Measurements from ENCODE around the gene MAJIN. TPM values are rescaled to one million over a fixed set of nuclear protein-coding genes. Genes with fewer than 3 reads are reported as not detected.
A peak's percentile ranks its signal among the peaks of the same experiment; 100 is the strongest.

The MAJIN gene
- total and polyA plus RNA-seq, 7 donors, result 0.25 TPM; not detected in 6

GRCh38 chr11:64926689-64927088 is 45.2 kb downstream of the MAJIN start:
- H3K4me3 ChIP-seq, result no peak overlapping the region
- no peak overlapping the region for H3K27ac ChIP-seq
- intact Hi-C loops (cut with DNase I), result no loop called here
- peaks cover 0 to 23% (median 22%) of the 10 kb centered on the region in 4 donors for H3K4me1 ChIP-seq
- DNase-seq, result no peak
- H3K9me3 ChIP-seq, result no peaks in the 10 kb centered on the region
- 87 to 93% methylated on average over 22 of the region's 22 CpGs for WGBS, 2 donors
- no peak for TF ChIP-seq POLR2AphosphoS5 (IDR thresholded peaks at IDR 0.05)
- TF ChIP-seq CTCF (IDR thresholded peaks at IDR 0.05), result no peak
- TF ChIP-seq POLR2A (IDR thresholded peaks at IDR 0.05), result no peak
- TF ChIP-seq EP300 (IDR thresholded peaks at IDR 0.05), result no peak
- H3K36me3 ChIP-seq, result peaks cover 13 to 48% (median 41%) of the 10 kb centered on the region in 4 donors
- H3K27me3 ChIP-seq, result no peaks in the 10 kb centered on the region

DNA sequence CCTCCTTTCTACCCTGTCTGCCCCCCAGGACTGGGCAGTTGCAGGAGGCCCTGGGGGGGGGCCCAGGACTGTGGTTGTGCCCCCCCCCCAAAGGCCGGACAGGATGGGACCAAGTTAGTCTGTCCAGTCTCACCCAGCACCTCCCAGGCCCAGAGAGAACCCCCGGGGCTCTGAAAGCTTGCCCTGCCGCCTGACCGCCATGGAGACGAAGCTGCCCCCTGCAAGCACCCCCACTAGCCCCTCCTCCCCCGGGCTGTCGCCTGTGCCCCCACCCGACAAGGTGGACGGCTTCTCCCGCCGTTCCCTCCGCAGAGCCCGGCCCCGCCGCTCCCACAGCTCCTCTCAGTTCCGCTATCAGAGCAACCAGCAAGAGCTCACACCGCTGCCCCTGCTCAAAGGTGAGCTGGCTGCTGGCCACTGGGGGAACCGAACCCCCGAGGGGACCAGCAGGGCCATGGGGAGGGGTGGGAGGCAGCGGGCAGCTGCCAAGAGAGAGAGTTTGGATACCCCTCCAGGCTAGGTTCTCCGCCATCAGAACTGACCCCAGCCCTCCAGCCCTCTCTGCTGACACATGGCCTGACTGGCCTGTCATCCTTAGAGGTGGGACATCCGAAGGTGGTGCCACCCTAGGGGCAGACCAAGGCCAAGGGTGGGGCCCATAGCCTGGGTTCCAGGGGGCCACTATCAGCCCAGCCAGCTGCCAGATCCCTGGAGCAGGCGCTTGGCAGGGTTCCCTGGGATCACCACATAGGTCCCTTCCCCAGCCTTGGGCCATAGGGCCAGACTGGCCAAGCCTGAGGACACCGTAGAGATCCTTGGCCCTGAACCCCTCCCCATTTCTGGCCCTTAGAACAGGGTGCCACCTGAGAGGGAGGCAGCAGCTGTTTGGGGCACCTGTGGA is 46.1 kb downstream of the MAJIN start:
- 66 to 81% methylated on average over 24 of the region's 24 CpGs for WGBS, 2 donors
- TF ChIP-seq EP300 (IDR thresholded peaks at IDR 0.05) (no peak), POLR2A (IDR thresholded peaks at IDR 0.05) (no peak), CTCF (IDR thresholded peaks at IDR 0.05) (no peak), POLR2AphosphoS5 (IDR thresholded peaks at IDR 0.05) (no peak)
- no peak for DNase-seq
- H3K36me3 ChIP-seq, result peaks cover 7 to 39% (median 32%) of the 10 kb centered on the region in 4 donors
- peaks cover 0 to 23% (median 22%) of the 10 kb centered on the region in 4 donors for H3K4me1 ChIP-seq
- H3K27ac ChIP-seq, result peak overlapping the region in 2 of 4 donors; percentile 93 to 95
- peak overlapping the region; percentile 64 to 93 (median 84) for H3K4me3 ChIP-seq
- intact Hi-C loops (cut with DNase I), result loop anchor here (2.0 kb wide), 1 partner anchor 71 kb away; the partner anchor contains the start of gene BATF2
- H3K27me3 ChIP-seq, result no peaks in the 10 kb centered on the region
- H3K9me3 ChIP-seq, result no peaks in the 10 kb centered on the region

DNA sequence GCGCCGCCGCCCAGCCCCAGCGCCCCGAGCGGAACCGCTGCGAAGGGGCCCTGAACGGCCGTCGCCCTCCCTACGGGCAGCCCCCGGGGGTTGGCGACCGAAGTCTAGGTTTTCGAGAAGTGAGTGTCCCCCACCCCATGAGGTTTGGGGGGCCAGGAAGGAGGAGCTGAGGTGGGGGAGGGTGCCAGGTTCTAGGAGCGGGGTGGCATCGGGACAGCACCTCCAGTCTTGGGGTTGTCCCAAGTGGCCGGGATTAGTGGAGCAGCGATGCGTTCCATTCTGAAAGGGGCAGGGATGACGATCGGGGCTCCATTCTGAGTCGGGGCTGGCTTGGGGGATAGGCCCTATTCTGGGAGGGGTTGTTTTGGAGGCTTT is 47.0 kb downstream of the MAJIN start:
- no peak for TF ChIP-seq CTCF (IDR thresholded peaks at IDR 0.05)
- no peak for TF ChIP-seq POLR2A (IDR thresholded peaks at IDR 0.05)
- no peak for TF ChIP-seq POLR2AphosphoS5 (IDR thresholded peaks at IDR 0.05)
- no peak for TF ChIP-seq EP300 (IDR thresholded peaks at IDR 0.05)
- 0 to 1% methylated on average over 24 of the region's 24 CpGs for WGBS, 2 donors
- peak overlapping the region; percentile 64 to 93 (median 84) for H3K4me3 ChIP-seq

DNA sequence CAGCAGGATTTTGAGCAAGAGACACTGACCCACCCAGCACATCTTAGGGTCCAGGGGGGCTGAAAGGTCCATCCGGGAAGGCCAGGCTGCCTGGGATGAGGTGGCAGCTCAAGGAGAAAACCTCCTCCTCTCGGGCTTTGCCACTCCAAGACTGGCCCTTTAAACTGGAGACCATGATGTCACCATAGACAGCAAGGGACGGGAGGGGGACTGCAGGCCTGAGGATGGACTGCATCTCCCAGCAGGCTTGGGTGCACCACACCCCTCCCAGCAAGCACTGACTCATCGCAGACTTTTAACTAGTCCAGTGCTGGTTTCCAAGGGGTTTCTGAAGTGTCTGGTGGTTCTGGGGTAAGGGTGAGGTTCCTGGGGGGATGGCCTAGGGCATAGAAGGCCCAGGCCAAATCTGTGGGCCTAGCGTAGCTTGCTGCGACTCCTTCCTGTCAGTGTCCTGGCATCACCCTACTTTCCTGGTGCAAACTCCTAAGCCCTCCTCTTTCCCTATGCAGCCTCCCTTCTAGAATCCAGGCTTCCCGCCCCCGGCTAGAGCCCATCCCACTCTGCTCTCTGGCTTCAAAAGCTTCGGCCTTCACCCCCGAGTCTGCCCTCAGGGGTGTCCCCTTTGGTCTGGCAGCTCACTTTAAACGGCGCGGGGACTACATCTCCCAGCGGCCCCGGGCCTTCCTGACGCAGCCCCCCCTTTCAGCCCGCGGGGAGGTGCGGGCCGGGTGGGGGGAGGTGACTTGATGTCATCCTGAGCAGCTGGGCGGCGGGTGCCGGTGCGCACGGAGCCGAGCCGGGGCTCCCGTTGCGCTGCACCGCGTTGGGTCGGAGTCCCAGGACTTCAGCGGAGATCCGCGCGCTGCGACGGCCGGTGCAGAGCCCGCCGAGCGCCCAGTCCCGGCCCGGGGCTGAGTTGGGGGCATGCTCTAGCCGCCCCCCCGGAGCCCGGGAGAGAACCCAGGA is 47.7 kb downstream of the MAJIN start, which contains the start of gene PPP2R5B:
Gene PPP2R5B, plus strand, starts transcription at position 746 of the 966 bp plus-strand sequence. CDS start 1,046 bp downstream, outside the sequence.
- Histone ChIP-seq H3K4me1 (peaks cover 0 to 23% (median 22%) of the 10 kb centered on the region in 4 donors), H3K27ac (peak within 1 kb of the TSS; percentile 89 to 97 (median 94)), H3K9me3 (no peaks in the 10 kb centered on the region), H3K36me3 (peaks cover 0 to 23% (median 18%) of the 10 kb centered on the region in 4 donors), H3K4me3 (peak within 1 kb of the TSS; percentile 64 to 93 (median 84)), H3K27me3 (no peaks in the 10 kb centered on the region)
- intact Hi-C loops (cut with DNase I), result loop anchor here (1.0 to 2.0 kb wide), 4 partner anchors 73 to 193 kb away; partner anchors contain the start of genes ARL2, BATF2, SNX15 and ZNHIT2
- DNase-seq, result peak; percentile 98
- 0 to 2% methylated on average over 47 of the region's 47 CpGs for WGBS, 2 donors
- TF ChIP-seq CTCF (IDR thresholded peaks at IDR 0.05) (no peak), POLR2A (IDR thresholded peaks at IDR 0.05) (peak; percentile 67 to 81), EP300 (IDR thresholded peaks at IDR 0.05) (peak in 1 of 4 donors; percentile 49), POLR2AphosphoS5 (IDR thresholded peaks at IDR 0.05) (peak; percentile 90 to 95 (median 93))

More for the DNA sequence above, 47.0 kb downstream of the MAJIN start:
- intact Hi-C loops (cut with DNase I), result loop anchor here (1.0 to 2.0 kb wide), 4 partner anchors 72 to 192 kb away; partner anchors contain the start of genes ARL2, BATF2, SNX15 and ZNHIT2
- peak; percentile 76 for DNase-seq
- Histone ChIP-seq H3K36me3 (peaks cover 4 to 30% (median 23%) of the 10 kb centered on the region in 4 donors), H3K4me1 (peaks cover 0 to 23% (median 22%) of the 10 kb centered on the region in 4 donors), H3K27ac (peak overlapping the region; percentile 89 to 97 (median 94)), H3K27me3 (no peaks in the 10 kb centered on the region), H3K9me3 (no peaks in the 10 kb centered on the region)
